GM13976 (cell line): Measurements from ENCODE around the gene SRRM3.
"Not testable (repeated sequence)": the region's sequence is repeated elsewhere in the genome, so short reads cannot be mapped to it uniquely, and the experiment has no call there.

Source experiments
- DNase-seq: peaks from one replicate; pipeline ENCODE4 v3.0.0; 2012; ENCODE audit warnings: low spot score
- CTCF ChIP-seq: IDR thresholded peaks from 2 replicates; pipeline ENCODE4 v1.5.1; 2012; ENCODE audit warnings: borderline replicate concordance, mild to moderate bottlenecking; ENCODE audit not compliant: insufficient read depth; ENCODE audit errors: extremely low read depth, missing control alignments, control extremely low read depth
- in situ Hi-C: fragments of 300-500 bp; cut with MboI; formaldehyde crosslinking; loops from one replicate; pipeline ENCODE4 v1.12.0; 2022; ENCODE audit warnings: low sequenced_read_pairs, mixed read lengths, inconsistent platforms; ENCODE audit not compliant: unreplicated experiment

Gene SRRM3

DNA sequence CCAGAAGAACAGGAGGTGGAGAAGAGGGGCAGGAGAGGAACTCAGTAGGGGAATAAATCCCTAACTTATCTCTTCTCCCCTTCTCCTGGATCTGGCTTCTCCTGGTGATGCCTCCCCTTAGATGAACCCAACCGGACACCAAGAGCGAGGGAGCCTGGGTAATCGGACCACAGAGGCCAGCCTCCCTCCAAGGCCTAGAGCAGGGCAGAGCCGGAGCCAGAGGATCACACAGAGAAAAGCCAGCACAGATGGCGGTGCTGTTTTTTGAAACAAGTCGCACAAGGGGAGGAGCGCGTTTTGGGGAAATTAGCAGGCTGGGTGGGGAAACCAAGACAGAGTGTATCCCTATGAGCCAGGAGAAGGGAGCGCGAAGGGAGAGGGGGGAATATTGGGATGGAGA, 4.9 kb upstream of the SRRM3 start:
- in situ Hi-C loops = no loop called here
- no peak for TF ChIP-seq CTCF
- no peak for DNase-seq

DNA sequence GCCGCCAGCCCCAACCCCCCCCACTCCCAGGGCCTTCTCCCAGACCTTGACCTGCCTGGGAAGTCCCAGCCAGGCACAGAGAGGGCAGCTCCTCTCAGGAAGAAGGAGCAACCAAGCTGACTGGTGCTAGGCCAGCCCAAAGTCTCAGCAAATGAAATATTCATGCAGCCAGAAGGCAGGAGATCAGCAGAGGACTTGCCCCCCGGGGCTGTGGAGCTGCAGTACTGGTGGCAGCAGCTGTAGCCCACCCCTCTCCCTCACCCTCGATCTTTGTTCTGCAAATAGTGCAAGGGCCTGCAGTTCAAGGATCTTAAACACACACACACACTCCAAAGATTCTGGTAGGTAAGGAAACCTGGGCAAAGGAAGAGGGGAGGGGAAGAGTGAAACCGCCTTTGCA, 3.5 kb upstream of the SRRM3 start:
- TF ChIP-seq CTCF = no peak
- DNase-seq = no peak
- in situ Hi-C loops = no loop called here

DNA sequence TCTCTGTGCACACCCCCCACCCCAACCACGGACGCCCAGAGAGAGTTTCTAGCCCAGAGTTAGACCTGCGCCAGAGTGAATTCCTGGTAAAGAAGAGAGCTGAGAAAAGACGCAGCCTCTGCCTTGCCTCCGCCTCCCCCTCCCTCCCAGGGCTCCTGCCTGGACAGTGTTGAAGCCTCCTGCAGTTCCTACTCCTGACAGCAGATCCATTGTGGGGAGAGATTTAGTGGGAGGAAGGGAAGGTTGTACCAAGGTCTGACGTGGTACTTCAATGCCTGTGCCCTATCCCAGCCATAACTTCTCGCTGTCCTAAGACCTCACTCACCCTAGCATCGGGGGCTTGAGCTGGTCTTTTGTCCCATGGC, 952 bp downstream of the SRRM3 start:
- DNase-seq = no peak
- in situ Hi-C loops = no loop called here
- no peak for TF ChIP-seq CTCF

DNA sequence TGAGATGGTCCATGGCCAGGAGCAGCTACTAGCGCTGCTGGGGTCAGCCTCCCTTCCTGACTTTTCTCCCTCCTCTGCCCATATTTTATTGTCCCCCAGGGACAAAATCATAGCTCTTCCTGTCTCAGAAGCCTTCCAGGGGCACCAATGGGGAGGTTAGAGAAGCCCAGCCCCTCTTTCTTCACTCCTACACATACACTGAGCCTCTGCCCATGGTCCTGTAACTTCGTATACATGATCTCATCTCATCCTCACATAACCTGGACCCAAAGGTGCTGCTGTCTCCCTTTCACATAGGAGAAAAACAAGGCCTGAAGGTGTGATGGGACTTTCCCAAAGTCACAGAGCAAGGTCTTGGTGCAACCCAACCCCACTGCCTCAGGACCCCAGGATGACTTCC, 2.5 kb downstream of the SRRM3 start:
- no peak for DNase-seq
- in situ Hi-C loops = no loop called here
- no peak for TF ChIP-seq CTCF

- DNase-seq = no peak
- no peak for TF ChIP-seq CTCF
- in situ Hi-C loops = no loop called here
Observed at GRCh38 chr7:76206633-76207032, 4.9 kb downstream of the SRRM3 start.

- in situ Hi-C loops = no loop called here
- DNase-seq = no peak
- TF ChIP-seq CTCF = no peak
Observed at GRCh38 chr7:76209310-76209709, 7.6 kb downstream of the SRRM3 start.

DNA sequence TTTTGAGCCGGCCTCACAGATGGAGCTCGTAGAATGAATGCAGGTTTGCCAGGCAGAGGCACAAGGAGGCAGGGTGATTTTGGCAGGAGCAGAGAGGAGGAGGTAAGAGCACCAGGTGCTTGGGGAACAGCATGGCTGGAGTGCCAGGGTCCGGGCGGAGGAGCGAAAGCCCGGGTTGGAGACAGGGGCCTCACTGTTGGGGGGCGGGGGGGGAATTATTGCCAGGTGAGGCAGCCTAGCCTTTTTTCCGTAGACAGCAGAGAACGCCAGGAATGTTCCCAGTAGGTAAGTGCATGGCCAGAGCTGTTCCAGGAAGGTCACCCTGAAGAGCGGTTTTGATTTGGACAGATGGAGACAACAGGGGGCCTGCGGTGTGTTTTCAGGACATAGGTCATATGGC, 9.5 kb downstream of the SRRM3 start:
- TF ChIP-seq CTCF = no peak
- in situ Hi-C loops = no loop called here
- DNase-seq = no peak

GRCh38 chr7:76215349-76215748, 13.7 kb downstream of the SRRM3 start:
- in situ Hi-C loops = not testable (repeated sequence)

More at GRCh38 chr7:76215349-76215748, 13.7 kb downstream of the SRRM3 start:
- not testable (repeated sequence) for DNase-seq
